ENCODE measurements around the gene UBE2A. TPM values are rescaled to one million over a fixed set of nuclear protein-coding genes. Genes with fewer than 3 reads are reported as not detected.

UBE2A gene
- total and polyA plus RNA-seq, 2 donors (not counting 1 experiment from before 2014, with no cell fraction given) = 50.3 to 70.9 TPM

Other genes with a start within 250 kb of the UBE2A start
- 11.1 and 11.2 TPM in 2 replicates for gene SLC25A43, start 175.2 kb upstream of the UBE2A start, total RNA-seq
- gene SLC25A43, start 175.2 kb upstream of the UBE2A start, polyA plus RNA-seq = 8.5 and 9.1 TPM in 2 replicates
- gene SLC25A5, start 106.1 kb upstream of the UBE2A start, total RNA-seq = 142 and 145 TPM in 2 replicates
- gene SLC25A5, start 106.1 kb upstream of the UBE2A start, polyA plus RNA-seq = 443 and 463 TPM in 2 replicates
- gene STEEP1, start 9.2 kb upstream of the UBE2A start, total RNA-seq = 24.9 and 27.6 TPM in 2 replicates
- 12.0 and 25.4 TPM in 2 replicates for gene STEEP1, start 9.2 kb upstream of the UBE2A start, polyA plus RNA-seq
- 16.1 and 16.2 TPM in 2 replicates for gene NKRF, start 31.9 kb downstream of the UBE2A start, total RNA-seq
- gene NKRF, start 31.9 kb downstream of the UBE2A start, polyA plus RNA-seq = 7.9 and 9.9 TPM in 2 replicates
- gene SEPTIN6, start 118.6 kb downstream of the UBE2A start, total RNA-seq = 290 and 310 TPM in 2 replicates
- 166 and 227 TPM in 2 replicates for gene SEPTIN6, start 118.6 kb downstream of the UBE2A start, polyA plus RNA-seq
- 14.9 and 16.8 TPM in 2 replicates for gene SOWAHD, start 184.0 kb downstream of the UBE2A start, total RNA-seq
- 1.3 and 3.8 TPM in 2 replicates for gene SOWAHD, start 184.0 kb downstream of the UBE2A start, polyA plus RNA-seq
- 3,259 and 3,356 TPM in 2 replicates for gene RPL39, start 217.1 kb downstream of the UBE2A start, total RNA-seq
- 2,029 and 3,572 TPM in 2 replicates for gene RPL39, start 217.1 kb downstream of the UBE2A start, polyA plus RNA-seq

Measured in B cell (primary cell).